HG03442 (cell line): ENCODE results near the gene FRMD3.
"Not testable (repeated sequence)": the region's sequence is repeated elsewhere in the genome, so short reads cannot be mapped to it uniquely, and the experiment has no call there.

Source experiments
- ATAC-seq: cut with Tn5 transposase; IDR thresholded peaks from one replicate; pipeline ENCODE4 v1.9.1; 2021; ENCODE audit warnings: mild to moderate bottlenecking, moderate library complexity; ENCODE audit not compliant: unreplicated experiment

The FRMD3 gene

DNA sequence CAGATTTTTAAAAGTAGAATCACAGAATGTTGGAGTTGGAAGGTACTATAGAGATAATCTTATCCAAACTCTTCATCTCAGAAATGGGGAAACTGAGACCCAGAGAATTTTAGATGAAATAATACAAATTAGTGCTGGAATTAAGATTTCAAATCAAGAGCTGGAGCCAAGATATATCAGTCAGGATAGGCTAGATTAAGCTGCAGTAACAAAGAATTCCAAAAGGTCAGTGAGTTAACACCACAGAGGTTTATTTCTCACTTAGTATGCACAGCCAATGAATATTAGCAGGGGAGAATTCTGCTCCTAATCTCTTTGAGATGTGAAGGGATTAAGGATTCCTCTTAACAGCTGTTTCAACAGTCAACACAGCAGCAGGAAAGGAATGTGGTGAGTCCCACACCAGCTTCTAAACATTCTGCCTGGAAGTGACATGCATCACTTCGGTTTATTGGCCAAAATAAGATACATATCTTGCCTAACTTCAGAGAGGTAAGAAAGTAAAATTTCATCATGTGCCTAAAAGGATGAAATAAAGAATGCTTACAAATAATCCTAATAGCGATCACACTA is 136.8 kb downstream of the FRMD3 start:
- ATAC-seq, result no peak

DNA sequence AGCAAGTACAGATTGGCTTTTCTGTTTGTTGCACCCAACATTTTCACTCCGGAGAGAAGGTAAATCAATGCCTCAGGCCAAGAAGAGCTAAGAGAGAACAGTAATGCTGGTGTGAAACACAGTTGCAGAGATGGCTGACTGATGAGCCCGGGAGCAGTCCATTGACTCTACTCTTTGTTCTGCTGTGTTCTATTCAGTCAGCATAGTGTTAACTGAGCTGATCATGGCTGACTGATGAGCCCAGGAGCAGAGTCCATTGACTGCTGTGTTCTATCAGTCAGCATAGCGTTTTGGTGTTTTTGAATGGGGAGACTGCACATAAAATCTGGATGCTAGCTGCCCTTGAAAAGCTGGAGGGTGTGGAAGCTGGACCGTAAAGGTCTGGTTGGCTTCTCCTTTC is 141.4 kb downstream of the FRMD3 start:
- ATAC-seq, result no peak

DNA sequence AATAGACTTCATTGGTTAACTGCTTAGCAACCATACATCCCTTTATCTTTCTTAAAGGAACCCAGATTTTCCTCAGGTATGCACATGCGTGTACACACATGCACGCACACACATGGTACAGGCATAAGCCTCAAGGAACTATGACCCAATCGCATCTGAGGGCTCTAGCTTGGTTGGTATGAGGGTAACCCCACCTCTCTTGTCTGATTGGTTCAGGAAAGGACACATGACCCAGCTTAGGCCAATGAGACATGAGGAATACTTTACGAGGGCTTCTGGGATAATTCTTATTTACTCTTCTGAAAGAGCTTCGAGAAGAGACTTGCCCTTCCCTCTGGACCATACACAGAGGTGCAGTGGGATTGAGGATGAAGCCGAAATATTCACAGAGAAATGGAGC is 141.9 kb downstream of the FRMD3 start:
- ATAC-seq, result no peak

DNA sequence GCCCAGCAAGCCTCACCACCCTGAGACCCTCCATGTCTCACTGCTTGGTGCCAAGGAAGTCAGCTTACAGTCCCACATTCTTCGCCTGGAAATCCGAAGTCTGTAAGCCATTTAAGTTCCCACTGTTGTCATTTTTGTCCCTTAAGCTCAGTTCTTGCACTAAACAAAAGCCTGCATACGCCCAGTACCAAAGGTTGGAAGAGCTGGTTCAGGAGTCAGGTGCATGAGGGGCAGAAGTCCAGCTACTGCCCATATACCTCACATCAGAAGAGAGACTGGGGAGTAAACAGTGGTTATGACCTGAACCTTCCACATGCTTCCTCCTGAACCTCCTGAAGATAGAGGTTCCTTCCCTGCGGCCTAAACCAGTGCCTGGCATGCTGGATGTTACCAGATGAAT is 146.0 kb downstream of the FRMD3 start:
- ATAC-seq, result no peak

DNA sequence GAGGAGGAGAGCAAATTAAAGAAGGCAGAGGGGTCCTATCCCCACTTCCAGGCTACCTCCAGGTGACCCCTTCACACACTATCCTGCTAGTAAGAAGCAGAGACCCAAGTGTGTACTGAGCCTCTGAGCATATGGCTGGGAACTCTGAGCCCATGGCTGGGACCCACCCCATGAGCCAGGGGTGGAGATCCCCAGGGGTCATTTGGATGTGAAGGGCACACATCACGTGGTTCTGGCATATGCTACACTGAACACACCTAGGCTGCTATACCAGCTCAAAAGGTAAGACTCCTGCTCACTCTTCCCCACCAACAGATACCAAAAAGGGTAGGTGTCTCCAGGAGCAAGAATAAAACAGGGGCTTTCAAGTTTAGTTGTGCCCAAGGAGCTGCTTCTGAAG is 149.9 kb downstream of the FRMD3 start:
- no peak for ATAC-seq

DNA sequence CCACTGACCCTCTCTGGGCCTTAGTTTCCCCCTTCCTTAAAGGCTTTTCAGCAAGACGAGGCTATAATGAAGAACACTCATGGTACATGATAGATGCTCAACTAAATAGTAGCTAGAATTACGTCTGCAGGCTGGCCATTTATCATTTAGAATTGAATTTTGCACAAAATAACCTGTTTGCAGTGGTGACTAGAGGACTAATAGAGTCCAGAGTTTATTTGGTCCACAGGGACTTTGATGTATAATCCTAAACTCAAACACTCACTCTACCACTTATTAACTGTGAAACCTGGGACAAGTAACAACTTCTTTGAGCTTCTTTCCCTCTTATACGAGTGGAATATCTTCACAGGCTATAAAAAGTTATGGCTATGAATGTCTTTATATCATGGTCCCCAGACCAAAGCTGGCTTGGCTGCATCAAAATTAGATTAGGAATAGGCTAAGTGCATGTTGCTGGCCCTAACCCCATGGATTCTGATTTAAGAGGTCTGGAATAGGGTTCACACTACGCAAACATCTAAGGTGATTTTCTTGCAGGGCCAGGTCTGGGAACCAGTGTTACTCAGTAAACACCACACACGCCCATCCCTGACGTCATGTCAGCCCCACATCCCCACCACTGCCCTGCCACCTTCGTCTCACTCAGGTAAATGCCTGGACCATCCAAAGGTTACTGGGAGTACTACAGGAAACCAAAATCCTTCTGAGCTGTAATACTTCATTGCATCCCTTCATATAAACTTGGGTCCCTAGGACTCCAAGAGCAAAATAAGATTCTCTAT is 150.6 kb downstream of the FRMD3 start:
- ATAC-seq, result no peak

DNA sequence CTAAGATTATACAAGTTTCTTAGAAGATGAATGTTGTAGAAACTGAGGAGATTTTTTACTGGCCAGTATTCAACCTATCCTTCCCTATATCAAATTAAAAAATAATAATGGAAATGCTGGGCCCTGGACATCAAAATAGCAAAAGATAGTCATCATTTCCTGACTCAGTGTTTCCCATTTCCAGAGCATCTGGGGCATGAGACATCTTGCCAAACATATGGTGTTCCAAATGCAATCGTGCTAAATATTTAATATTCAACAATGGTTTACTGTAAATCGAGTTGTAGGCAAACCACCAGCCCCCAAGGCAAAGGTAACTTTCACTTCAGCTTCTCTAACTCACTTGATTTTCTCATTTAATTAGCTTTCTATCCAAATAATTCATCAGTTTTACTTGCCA is 152.9 kb downstream of the FRMD3 start:
- ATAC-seq, result no peak

DNA sequence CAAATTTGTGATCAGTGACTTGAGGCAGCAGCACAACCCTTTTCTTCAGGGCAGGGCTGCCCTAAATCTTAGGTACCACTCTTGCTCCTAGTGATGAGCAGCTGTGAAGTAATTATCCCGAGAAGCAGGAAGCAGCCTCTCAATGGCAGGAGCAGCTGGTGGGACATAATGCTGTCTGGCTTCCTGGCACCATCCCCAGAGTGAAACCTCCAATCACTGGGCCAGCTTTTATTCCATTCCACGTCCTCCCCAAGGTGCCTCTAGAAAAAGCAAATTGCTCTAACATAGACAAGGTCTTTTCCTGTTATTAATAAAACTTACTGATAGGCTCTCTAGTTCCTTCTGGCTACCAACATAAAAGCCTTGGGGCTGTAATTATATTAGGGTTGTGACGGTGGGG is 154.0 kb downstream of the FRMD3 start:
- no peak for ATAC-seq

DNA sequence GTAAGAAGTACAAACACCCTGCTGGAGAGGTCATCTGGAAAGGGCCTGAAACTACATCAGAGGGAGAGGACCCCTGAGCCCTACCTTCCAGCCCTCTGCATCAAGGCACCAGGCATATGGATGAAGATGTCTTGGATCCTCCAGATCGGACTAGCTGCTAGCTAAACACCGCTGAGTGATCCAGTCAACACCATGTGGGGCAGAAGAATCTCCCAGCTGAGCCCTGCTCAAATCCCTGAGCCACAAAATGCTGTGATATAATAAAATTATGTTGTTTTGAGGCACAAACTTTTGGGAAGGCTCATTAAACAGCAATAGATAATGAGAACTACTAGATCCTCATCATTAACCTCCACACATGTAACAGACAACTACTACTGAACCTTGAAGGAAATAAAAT is 155.2 kb downstream of the FRMD3 start:
- no peak for ATAC-seq

DNA sequence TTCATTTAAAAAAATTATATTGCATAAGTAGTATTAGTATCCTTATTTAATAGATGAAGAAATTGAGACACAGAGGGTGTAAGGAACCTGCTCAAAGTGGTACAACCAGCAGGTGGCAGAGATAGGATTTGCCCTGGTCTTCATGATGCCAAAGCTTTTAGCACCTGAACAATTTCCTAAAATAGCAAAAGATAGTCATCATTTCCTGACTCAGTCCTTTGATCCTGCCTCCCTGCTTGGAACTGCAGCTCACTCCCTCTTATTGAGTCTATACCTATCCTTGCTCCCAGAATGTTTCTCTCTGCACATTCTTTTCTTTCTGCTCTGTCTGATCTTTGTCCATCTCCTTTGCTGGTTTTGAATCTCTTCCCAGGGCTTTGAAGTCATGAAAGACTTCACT is 155.8 kb downstream of the FRMD3 start:
- ATAC-seq, result no peak

DNA sequence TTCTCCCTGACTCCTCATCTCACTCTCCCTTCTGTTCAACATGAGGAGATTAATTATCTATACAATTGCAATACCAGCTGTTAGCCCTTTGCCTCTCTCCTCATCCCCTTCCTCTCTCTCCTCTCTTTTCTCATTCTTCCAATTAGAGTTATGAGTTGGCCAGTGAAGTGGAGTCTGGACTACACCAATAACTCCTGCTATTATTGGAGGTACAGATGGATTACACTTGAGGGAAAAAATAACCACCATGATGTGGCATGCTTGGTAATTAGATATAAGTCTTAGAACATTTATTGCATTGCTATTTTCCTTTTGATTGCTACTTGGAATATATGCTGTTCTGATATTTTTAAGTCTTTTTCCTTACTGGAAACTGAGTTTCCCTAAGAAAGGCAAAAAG is 159.2 kb downstream of the FRMD3 start:
- no peak for ATAC-seq

DNA sequence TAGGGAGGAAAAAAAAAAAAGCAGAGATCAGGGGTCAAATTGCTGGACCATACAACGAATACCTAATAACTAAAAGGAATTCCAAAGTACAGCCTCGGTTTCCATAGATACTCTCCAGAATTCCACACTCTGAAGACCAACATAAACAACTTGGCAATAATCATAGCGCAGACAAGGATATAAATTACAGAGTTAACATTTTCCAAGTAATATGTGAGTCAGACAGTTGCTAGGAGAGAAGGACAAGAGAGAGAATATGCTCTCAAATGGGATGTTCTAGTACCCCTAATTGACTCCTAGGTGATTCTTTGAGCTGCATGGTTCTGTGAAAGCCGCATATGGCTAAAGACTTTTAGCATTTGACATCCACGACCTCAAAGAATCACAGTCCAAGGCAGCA is 165.2 kb downstream of the FRMD3 start:
- ATAC-seq, result no peak

DNA sequence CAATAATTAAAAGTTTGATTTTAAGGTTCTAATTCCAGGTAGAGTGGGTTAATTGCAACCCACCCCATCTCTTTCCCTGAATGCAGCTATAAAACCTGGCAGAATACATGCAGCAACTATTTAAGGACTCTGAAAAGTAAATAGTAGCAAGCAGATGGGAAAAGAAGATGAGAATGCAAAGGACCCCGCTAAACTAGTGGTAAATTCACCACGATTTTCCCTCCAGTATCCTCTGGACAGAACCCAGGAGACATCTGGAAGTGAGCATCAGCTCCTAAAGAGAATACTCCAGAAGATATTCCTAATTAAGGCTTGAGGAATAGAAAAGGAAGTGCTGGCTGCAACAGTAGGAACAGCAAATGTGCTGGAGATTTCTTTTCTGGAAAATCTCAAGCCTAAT is 170.9 kb downstream of the FRMD3 start:
- no peak for ATAC-seq

DNA sequence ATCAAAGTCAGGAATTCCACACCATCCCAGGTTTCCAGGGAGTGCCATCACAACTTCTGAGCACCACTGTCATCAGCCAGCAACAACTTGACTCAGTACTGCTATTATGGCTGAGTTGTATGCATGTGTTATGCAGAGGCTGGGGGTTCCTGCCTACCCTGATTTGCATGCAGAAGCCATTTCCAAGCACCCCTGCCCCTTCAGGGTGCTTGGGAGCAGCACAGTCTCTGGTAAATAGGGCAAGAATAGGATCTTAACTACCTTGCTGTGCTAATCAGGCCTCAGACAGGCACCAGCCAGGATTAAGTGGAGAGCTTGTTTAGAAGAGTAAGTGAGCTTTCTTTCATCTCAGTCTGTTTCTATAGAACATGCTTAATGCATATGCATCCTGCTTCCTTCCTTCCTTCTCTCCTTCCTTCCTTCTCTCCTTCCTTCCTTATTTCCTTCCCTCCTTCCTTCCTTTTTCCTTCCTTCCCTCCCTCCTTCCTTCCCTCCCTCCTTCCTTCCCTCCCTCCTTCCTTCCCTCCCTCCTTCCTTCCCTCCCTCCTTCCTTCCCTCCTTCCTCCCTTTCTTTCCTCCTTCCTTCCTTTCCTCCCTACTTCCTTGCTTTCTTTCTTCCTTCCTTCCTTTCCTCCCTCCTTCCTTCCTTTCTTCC is 175.7 kb downstream of the FRMD3 start:
- no peak for ATAC-seq

DNA sequence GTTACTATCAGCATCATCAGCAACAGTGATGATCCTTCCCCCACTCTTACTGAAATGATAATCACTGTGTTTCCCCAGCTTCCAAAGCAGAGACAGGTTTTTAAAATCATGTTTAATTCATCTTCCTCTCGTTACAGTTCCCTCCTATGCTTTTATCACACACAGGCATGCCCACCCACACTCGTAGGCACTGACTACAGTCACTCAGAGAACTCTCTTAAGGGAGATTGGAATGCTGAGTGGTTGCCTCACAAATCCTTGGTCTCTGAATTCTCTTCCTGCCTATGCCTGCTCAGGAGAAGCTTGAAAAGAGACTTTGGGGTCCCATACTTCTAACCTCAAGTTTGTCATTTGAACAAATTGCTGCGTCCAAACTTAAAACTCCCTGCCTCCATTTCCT is 179.2 kb downstream of the FRMD3 start:
- ATAC-seq, result no peak

DNA sequence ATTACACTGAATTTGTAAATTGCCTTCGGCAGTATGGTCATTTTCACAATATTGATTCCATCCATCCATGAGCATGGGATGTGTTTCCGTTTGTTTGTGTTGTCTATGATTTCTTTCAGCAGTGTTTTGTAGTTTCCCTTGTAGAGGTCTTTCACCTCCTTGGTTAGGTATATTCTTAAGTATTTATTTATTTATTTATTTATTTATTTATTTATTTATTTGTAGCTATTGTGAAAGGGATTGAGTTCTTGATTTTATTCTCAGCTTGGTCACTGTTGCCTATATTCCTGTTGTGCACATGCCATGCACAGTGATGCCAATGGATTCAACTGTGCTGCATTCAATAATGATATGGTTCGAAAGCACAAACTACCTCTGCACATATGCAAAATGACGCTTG is 179.7 kb downstream of the FRMD3 start:
- ATAC-seq, result not testable (repeated sequence)

DNA sequence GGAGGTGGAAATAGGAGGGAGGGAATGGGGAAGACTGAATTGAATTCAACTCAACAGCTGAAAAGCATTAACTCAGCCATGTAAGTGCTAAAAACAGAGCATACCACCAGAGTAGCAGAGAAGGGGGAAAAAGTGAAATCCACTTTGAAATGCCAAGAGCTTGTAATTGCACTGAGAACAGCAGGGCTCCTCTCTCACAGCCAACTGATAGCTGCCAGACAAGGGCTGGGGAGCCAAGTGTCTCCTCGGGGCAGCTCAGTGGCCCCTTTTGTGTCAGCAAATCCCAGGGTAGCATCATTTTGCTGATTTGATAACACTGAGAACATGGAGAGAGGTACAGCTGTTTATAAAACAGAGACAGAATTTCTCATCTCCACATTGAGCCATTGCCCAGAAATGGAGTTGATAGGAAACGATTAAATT is 182.5 kb downstream of the FRMD3 start:
- no peak for ATAC-seq

DNA sequence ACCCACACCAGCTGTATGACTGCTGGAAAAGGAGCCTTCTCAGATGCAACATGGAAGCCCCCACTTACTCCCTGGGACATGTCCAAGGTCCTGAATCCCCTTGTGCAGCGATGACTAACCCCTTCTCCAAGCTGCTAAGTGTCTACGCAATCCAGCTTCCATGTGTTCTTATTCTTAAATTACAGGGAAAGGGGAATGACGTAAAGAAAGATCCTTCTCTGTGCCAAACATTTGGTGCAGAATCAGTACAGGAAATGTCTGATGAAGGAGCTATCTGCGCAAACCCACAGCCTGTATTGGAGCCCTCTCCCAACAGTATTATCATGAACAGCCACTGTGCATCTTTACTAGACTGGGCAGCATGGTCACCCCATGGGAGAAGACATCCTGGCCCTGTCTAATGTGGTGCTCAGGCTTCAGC is 183.2 kb downstream of the FRMD3 start:
- no peak for ATAC-seq

DNA sequence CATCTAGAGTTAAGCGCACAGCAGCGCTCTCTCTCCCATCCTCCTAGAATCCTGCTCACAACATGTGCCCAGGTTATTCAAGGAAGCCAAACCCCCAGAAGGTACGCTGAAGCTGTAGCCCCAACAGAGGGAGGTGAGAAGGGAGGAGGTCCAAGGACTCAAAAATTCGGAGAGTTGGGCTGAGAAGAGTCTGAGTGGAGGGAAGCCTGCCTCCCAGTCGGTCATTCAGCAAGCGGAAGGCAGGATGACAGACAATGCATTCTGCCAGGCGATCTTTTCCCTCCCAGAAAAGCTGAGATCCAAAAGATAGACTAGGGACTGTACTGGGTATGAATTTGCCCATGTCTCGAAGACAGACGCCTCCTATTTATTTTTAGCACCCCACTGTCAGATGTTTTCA is 189.2 kb downstream of the FRMD3 start:
- no peak for ATAC-seq

DNA sequence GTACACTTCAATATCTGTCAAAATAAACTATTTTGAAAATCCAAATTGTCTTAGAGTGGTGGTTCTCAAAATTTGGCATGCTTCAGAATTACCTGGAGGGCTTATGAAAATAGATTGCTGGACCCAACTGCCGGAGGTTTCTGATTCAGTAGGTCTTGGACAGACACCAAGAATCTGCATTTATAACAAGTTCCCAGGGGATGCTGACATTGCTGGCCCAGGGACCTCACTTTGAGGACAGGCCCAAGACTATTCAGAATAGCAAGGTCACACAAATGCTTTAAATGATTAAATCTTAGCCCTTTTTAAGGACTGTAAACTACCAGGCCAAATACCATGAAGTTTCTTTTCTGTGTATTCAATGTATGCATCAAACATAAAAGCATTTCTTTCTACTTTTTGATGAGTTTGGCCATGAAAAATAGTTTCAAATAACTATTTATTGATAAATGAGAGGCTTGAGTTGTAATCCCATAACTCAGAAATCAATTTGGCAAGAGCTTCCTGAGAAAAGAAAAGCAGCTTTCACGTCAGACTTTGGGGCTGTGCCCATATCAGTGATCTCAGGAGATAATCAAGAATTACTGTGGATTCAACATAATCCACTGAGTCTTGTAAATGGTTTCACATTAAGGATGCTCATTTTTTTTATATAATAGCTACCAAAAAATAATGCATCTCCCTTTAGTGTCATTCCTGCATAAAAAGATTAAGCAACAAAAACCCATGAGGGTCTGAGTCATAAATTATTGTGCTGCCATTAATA is 191.4 kb downstream of the FRMD3 start:
- ATAC-seq, result no peak

DNA sequence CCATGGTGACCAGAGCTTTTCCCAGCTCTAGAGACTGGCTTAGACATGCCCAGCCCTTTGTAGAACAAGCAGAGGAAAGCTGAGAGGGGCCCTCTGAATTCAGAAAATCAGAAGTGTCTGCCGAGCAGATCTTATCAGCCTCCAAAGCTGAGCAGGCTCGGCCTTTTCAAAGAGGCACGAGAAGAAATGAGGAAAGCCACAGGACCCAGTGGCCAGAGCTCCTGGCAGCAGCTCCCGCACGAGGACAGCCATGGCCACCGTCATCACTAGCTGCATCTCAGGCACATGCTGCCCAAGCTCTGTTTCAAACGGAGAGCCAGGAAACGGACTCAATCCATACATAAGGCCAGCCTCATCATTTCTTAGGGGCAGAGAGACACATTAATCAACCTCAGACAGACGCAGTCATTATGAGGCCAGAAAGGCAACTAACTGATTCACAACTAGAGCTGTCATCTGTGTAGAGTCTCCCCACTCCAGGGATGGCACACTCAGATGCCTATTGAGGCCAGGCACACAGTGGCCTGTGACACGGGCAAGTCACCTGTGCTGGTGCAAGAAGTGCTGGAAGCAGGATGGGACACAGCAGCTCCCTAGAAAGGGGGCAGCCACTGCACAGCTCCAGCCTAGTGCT is 194.7 kb downstream of the FRMD3 start:
- no peak for ATAC-seq
